WTC11 (cell line): ENCODE results near the gene RNF151. TPM values are rescaled to one million over a fixed set of nuclear protein-coding genes. Genes with fewer than 3 reads are reported as not detected.
A peak's percentile ranks its signal among the peaks of the same experiment; 100 is the strongest.
"Not testable (repeated sequence)": the region's sequence is repeated elsewhere in the genome, so short reads cannot be mapped to it uniquely, and the experiment has no call there.

Experiments
- ATAC-seq: fragments of 200-7000 bp; cut with Tn5 transposase; 2 replicates; pipeline ENCODE4 v1.10.0; 2021; ENCODE audit warnings: mild to moderate bottlenecking, moderate library complexity
- CTCF ChIA-PET: fragments of 300-600 bp; sonication (Branson Sonifier 250); formaldehyde crosslinking; loops from one replicate; lab custom pipeline; 2021; ENCODE audit warnings: antibody characterized with exemption; lab: Charles Lee
- POLR2A ChIA-PET: fragments of 350-600 bp; sonication (Branson Sonifier 250); formaldehyde crosslinking; loops from one replicate; lab custom pipeline; 2021; ENCODE audit warnings: antibody characterized with exemption; lab: Charles Lee
- DNase-seq: peaks from one replicate; pipeline ENCODE4 v3.0.0; 2021; ENCODE audit warnings: low spot score
- H3K27ac Mint-ChIP-seq: 2 replicates; pipeline ENCODE4 v1.8.0; 2021; ENCODE audit warnings: mixed read lengths
- H3K27me3 Mint-ChIP-seq: 2 replicates; pipeline ENCODE4 v1.8.0; 2021; ENCODE audit warnings: low read depth, mild to moderate bottlenecking, moderate library complexity, mixed read lengths
- H3K36me3 Mint-ChIP-seq: 2 replicates; pipeline ENCODE4 v1.8.0; 2021; ENCODE audit warnings: mixed read lengths
- H3K4me1 Mint-ChIP-seq: 2 replicates; pipeline ENCODE4 v1.8.0; 2022; ENCODE audit warnings: mixed read lengths
- H3K4me3 Mint-ChIP-seq: 2 replicates; pipeline ENCODE4 v1.8.0; 2021; ENCODE audit warnings: mild to moderate bottlenecking, moderate library complexity, mixed read lengths
- H3K9me3 Mint-ChIP-seq: 2 replicates; pipeline ENCODE4 v1.8.0; 2021; ENCODE audit warnings: mixed read lengths
- ARID4B ChIP-seq: sonication (generic); formaldehyde crosslinking; IDR thresholded peaks from 2 replicates; pipeline ENCODE4 v1.8.0; 2023; ENCODE audit warnings: missing genetic modification reagents, mild to moderate bottlenecking, borderline replicate concordance
- CREM ChIP-seq: sonication (generic); formaldehyde crosslinking; IDR thresholded peaks from 2 replicates; pipeline ENCODE4 v1.8.1; 2022; ENCODE audit warnings: mild to moderate bottlenecking, missing genetic modification reagents, moderate library complexity
- FOXJ3 ChIP-seq: sonication (generic); formaldehyde crosslinking; IDR thresholded peaks from 2 replicates; pipeline ENCODE4 v1.9.0; 2021; ENCODE audit warnings: missing genetic modification reagents, mild to moderate bottlenecking, borderline replicate concordance
- FOXK1 ChIP-seq: sonication (generic); formaldehyde crosslinking; IDR thresholded peaks from 2 replicates; pipeline ENCODE4 v1.8.0; 2022; ENCODE audit warnings: mild to moderate bottlenecking, moderate library complexity, missing genetic modification reagents
- FOXP1 ChIP-seq: sonication (generic); formaldehyde crosslinking; IDR thresholded peaks from 2 replicates; pipeline ENCODE4 v1.8.0; 2022; ENCODE audit warnings: missing genetic modification reagents, mild to moderate bottlenecking, moderate library complexity, borderline replicate concordance
- HMGXB4 ChIP-seq: sonication (generic); formaldehyde crosslinking; IDR thresholded peaks from 2 replicates; pipeline ENCODE4 v1.8.1; 2023; ENCODE audit warnings: mild to moderate bottlenecking, moderate library complexity, missing genetic modification reagents
- JUN ChIP-seq: sonication (generic); formaldehyde crosslinking; IDR thresholded peaks from 2 replicates; pipeline ENCODE4 v1.8.0; 2023; ENCODE audit warnings: mild to moderate bottlenecking, missing genetic modification reagents
- MYBL2 ChIP-seq: sonication (generic); formaldehyde crosslinking; IDR thresholded peaks from 2 replicates; pipeline ENCODE4 v1.8.1; 2023; ENCODE audit warnings: mild to moderate bottlenecking, moderate library complexity, missing genetic modification reagents
- NFE2L1 ChIP-seq: sonication (generic); formaldehyde crosslinking; IDR thresholded peaks from 2 replicates; pipeline ENCODE4 v1.8.1; 2023; ENCODE audit warnings: missing genetic modification reagents
- PRRX2 ChIP-seq: fragments of 250-450 bp; sonication (Bioruptor Pico); IDR thresholded peaks from 2 replicates; pipeline ENCODE4 v1.8.0; 2021; ENCODE audit warnings: mild to moderate bottlenecking
- ZBTB43 ChIP-seq: sonication (generic); formaldehyde crosslinking; IDR thresholded peaks from 2 replicates; pipeline ENCODE4 v1.8.1; 2023; ENCODE audit warnings: mild to moderate bottlenecking, missing genetic modification reagents
- ZMAT4 ChIP-seq: fragments of 250-450 bp; sonication (Bioruptor Pico); IDR thresholded peaks from 2 replicates; pipeline ENCODE4 v1.9.0; 2021; ENCODE audit warnings: mild to moderate bottlenecking
- total RNA-seq: library from RNA; stranded (reverse); gene quantifications from 3 replicates; pipeline ENCODE4 v1.2.3, GENCODE V29; 2021
- TF ChIP-seq, protein P1 (sequence below): sonication (generic); formaldehyde crosslinking; IDR thresholded peaks from 2 replicates; pipeline ENCODE4 v1.8.1; 2022; ENCODE audit warnings: low read depth, missing genetic modification reagents, borderline replicate concordance
- TF ChIP-seq, protein P2 (sequence below): fragments of 250-450 bp; sonication (Bioruptor Pico); conservative IDR thresholded peaks from 2 replicates; pipeline ENCODE4 v1.9.0; 2021; ENCODE audit warnings: mild to moderate bottlenecking
- TF ChIP-seq, protein P3 (sequence below): sonication (generic); formaldehyde crosslinking; IDR thresholded peaks from 2 replicates; pipeline ENCODE4 v1.8.0; 2022; ENCODE audit warnings: mild to moderate bottlenecking, missing genetic modification reagents

RNF151 gene
- total RNA-seq, 1 experiment from 2014 or later, result 0.31 TPM

- TF ChIP-seq ARID4B (CRISPR knock-in tag), result 0 out of 2 replicates have a peak, but pooled peaks have one; percentile 76
- TF ChIP-seq FOXP1 (CRISPR knock-in tag), result peak; percentile 16; the same call in 1 of the 2 replicates
- TF ChIP-seq, protein P1, sequence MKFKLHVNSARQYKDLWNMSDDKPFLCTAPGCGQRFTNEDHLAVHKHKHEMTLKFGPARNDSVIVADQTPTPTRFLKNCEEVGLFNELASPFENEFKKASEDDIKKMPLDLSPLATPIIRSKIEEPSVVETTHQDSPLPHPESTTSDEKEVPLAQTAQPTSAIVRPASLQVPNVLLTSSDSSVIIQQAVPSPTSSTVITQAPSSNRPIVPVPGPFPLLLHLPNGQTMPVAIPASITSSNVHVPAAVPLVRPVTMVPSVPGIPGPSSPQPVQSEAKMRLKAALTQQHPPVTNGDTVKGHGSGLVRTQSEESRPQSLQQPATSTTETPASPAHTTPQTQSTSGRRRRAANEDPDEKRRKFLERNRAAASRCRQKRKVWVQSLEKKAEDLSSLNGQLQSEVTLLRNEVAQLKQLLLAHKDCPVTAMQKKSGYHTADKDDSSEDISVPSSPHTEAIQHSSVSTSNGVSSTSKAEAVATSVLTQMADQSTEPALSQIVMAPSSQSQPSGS (CRISPR knock-in tag), result no peak
- 0 out of 2 replicates have a peak, but pooled peaks have one; percentile 58 for TF ChIP-seq MYBL2
- TF ChIP-seq HMGXB4, result 0 out of 2 replicates have a peak, but pooled peaks have one; percentile 31
- TF ChIP-seq FOXK1 (CRISPR knock-in tag), result peak; percentile 72
- TF ChIP-seq FOXJ3 (CRISPR knock-in tag), result no peak
- TF ChIP-seq JUN (CRISPR knock-in tag), result no peak; the same call in 1 of the 2 replicates
- TF ChIP-seq ZMAT4, result no peak
- TF ChIP-seq, protein P2, sequence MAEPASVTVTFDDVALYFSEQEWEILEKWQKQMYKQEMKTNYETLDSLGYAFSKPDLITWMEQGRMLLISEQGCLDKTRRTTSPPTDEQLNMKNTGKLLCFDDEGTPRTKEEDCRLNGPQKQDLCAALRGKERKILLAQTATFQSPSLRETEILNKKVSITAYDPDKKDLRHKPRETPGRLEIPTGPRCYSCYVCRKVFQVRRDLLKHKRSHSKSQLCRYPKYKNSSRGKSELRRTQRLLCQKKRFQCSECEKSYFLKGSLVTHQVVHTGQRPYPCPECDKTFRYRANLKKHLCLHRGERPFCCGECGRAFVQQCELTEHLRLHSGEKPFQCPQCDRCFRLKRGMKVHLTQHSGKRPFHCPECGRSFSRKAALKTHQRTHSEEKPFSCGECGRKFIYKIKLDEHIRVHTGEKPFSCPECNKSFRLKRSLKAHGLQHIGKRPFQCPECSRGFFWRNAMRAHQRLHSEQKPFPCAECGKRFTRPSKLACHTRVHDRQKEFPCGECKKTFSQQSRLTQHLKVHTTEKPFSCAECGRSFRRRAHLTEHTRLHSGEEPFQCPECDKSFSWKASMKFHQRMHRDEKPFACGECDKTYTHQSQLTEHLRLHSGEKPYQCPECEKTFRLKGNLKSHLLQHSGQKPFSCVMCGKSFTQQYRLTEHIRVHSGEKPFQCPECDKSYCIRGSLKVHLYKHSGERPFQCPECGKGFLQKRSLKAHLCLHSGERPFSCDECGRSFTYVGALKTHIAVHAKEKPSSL, result no peak
- TF ChIP-seq CREM (CRISPR knock-in tag), result 0 out of 2 replicates have a peak, but pooled peaks have one; percentile 38
- TF ChIP-seq, protein P3, sequence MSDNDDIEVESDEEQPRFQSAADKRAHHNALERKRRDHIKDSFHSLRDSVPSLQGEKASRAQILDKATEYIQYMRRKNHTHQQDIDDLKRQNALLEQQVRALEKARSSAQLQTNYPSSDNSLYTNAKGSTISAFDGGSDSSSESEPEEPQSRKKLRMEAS (CRISPR knock-in tag), result peak; percentile 92
- TF ChIP-seq PRRX2, result no peak
- TF ChIP-seq ZBTB43 (CRISPR knock-in tag), result no peak
- no peak for TF ChIP-seq NFE2L1 (CRISPR knock-in tag)
These were observed 43.3 kb downstream of the RNF151 start, which contains the start of gene ZNF598 (continued) for GRCh38 chr16:2009791-2010510.

DNA sequence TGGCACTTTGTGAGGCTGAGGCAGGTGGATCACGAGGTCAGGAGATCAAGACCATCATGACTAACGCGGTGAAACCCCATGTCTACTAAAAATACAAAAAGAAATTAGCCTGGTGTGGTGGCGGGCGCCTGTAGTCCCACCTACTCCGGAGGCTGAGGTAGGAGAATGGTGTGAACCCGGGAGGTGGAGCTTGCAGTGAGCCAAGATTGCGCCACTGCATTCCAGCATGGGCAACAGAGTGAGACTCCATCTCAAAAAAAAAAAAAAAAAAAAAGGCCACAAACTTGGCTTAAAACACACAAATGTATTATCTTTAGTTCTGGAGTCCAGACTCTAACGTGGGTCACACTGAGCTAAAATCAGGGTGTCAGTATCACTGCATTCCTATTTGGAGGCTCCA is 45.1 kb downstream of the RNF151 start:
- H3K36me3 Mint-ChIP-seq, H3K9me3 Mint-ChIP-seq, DNase-seq, ATAC-seq, H3K27me3 Mint-ChIP-seq, H3K4me3 Mint-ChIP-seq, POLR2A ChIA-PET, H3K27ac Mint-ChIP-seq: not testable (repeated sequence)
- CTCF ChIA-PET, result interaction anchor here (0.6 to 6.5 kb wide), 5 partner anchors 7 to 504 kb away, joined by 3 to 82 read pairs (median 4); no protein-coding TSS in a partner anchor
- H3K4me1 Mint-ChIP-seq, result peaks cover 22% of the 10 kb centered on the region
